PC-9 (cell line): ENCODE results near the gene UBR1.

Experiments used
- EZH2 ChIP-seq: fragments of 200-600 bp; sonication (generic); IDR thresholded peaks from 2 replicates; pipeline ENCODE4 v1.8.0; 2017; ENCODE audit warnings: antibody characterized with exemption, low read depth
- TF ChIP-seq, protein P1 (sequence below): fragments of 200-600 bp; sonication (generic); conservative IDR thresholded peaks from 2 replicates; pipeline ENCODE4 v1.6.1; 2017; ENCODE audit warnings: mixed run types, antibody characterized with exemption, mild to moderate bottlenecking, moderate library complexity

- no peak for TF ChIP-seq EZH2
- TF ChIP-seq, protein P1, sequence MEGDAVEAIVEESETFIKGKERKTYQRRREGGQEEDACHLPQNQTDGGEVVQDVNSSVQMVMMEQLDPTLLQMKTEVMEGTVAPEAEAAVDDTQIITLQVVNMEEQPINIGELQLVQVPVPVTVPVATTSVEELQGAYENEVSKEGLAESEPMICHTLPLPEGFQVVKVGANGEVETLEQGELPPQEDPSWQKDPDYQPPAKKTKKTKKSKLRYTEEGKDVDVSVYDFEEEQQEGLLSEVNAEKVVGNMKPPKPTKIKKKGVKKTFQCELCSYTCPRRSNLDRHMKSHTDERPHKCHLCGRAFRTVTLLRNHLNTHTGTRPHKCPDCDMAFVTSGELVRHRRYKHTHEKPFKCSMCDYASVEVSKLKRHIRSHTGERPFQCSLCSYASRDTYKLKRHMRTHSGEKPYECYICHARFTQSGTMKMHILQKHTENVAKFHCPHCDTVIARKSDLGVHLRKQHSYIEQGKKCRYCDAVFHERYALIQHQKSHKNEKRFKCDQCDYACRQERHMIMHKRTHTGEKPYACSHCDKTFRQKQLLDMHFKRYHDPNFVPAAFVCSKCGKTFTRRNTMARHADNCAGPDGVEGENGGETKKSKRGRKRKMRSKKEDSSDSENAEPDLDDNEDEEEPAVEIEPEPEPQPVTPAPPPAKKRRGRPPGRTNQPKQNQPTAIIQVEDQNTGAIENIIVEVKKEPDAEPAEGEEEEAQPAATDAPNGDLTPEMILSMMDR: no peak
Observed at GRCh38 chr15:42903388-42904324, 202.2 kb downstream of the UBR1 start.
